Measurements from ENCODE around the gene RBM5.

Gene RBM5

GRCh38 chr3:50138266-50139200, 49.8 kb downstream of the RBM5 start:
- DNase-seq (ENCODE audit: low spot score), result no peak

DNA sequence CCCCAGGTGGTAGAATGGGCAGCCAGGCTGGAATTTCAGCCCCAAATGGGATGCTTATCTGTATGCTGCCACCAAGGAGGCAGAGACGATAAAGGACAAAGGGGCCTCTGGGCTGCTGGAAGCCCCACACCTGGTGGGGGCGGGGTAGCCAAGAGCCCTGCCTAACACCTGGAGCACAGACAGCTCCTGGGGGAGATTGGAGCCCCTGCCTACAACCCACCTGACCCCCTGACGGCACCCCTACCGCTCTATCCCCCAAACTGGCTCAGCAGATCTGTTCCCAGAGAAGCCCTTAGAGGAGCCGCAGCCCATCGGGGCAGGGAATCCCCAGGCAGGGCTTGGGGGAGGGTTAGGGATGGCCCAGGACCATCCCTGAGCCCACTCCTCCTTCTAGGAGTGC, 50.6 kb downstream of the RBM5 start:
- no peak for DNase-seq (ENCODE audit: low spot score)

DNA sequence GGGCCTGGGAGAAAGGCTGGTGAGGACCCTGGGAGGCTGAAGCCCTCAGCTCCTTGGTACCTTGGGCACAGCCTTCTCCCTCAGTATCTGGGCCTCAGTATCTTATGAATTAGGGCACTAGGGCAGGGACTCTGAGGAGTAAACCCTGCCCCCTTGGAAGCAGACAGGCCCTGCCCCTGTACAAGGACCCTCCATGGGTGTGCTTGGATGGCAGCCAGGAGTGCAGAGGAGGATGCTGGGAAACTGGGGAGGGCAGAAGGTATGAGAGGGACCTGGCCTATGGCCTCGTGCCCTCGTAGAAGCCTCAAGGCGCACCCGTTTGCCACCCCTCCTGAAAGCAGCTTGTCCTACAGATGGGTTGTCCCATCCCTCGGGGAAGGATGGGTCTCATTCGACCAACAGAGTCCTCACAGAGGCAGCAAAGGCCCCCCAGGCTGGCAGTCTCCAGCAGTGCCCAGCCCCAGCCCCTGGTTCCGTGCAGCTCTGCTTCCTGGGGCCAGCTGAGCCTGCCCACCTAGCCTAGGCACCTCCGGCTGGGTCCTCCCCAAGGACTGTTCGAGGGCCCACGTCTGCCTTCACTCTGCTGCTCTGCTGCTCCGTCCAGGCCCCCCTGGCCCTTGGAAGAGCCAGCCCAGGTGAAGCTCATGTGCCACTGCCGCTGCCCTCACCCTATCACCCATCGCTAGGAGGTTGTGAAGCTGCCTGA, 51.2 kb downstream of the RBM5 start:
- DNase-seq (ENCODE audit: low spot score), result no peak

GRCh38 chr3:50140990-50141389, 52.3 kb downstream of the RBM5 start:
- no peak for DNase-seq (ENCODE audit: low spot score)

GRCh38 chr3:50146316-50146901, 57.7 kb downstream of the RBM5 start:
- no peak for DNase-seq (ENCODE audit: low spot score)

GRCh38 chr3:50147016-50147415, 58.3 kb downstream of the RBM5 start:
- DNase-seq (ENCODE audit: low spot score), result no peak

- DNase-seq (ENCODE audit: low spot score), result no peak
Observed at GRCh38 chr3:50147447-50147846, 58.7 kb downstream of the RBM5 start.

DNA sequence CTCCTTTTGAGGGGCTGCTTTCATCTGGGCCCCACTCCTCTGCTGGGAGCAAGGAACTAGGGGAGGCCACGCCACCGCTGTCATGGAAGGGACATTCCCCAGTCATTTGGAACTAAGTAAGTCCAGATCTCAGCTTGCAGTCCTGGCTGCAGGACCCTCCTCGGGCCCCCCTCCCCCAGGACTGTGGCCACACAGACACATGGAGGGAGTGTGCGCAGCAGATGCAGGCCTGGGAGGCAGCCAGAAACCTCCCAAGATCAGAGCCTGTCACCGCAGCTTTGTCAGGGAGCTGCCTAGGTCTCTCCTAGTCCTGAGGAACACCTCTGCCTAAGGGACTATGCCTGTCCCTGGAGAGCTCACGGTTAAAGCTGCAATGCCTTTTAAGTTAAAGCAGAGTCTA, 59.1 kb downstream of the RBM5 start:
- DNase-seq (ENCODE audit: low spot score), result no peak

DNA sequence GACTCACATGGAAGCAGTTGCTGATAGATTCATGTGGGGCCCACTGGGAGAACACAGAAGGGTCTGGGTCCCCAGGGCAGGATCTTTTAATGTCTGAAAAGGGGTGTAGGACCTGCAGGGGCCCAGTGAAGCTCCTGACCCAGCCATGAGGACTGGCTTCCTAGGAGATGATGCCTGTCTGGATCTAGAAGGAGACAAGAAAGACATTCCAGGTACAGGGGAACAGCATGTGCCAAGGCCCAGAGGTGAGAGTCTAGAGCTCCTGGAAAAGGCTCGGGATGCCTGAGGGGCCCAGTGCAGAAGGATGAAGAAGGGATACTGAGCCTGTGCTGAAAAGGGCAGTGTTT, 61.7 kb downstream of the RBM5 start:
- no peak for DNase-seq (ENCODE audit: low spot score)

DNA sequence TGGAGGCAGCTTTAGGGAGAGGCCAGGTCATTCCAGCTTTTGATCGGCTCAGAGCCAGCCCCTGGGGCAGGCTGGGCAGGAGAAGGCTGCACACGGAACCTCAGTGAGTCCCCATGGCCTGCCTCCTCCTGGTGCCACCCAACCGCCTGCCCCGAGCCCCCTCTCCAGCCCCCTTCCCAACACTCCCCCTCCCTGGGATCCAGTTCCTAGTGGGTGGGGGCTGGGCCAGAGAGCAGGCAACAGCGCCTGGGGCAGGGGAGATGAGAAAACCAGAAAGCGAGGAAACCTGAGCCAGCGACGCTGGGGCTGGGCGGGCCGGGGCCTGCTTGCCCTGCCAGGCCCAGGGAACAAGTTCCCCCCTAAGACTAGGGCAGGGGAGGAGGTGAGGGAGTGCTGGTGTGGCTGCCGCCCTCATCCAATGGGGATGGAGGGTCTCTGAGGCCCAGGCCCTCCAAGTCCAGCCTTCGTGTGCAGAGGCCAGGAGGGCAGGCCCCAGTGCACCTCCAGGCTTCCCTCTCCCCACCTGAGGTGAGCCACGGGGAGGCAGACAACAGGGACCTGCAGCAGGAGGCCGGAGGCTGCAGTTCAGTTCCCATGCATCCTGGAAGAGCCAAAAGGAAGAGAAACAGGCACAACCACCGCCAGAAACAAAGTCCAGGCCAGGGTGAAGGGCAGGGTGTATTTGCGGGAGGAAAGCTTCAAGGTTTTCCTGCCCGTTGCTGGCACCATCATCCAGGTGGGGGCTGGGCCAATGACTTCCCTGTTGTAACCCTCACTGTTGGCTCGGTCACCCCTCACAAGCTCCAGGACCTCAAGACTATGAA, 62.4 kb downstream of the RBM5 start:
- no peak for DNase-seq (ENCODE audit: low spot score)

DNA sequence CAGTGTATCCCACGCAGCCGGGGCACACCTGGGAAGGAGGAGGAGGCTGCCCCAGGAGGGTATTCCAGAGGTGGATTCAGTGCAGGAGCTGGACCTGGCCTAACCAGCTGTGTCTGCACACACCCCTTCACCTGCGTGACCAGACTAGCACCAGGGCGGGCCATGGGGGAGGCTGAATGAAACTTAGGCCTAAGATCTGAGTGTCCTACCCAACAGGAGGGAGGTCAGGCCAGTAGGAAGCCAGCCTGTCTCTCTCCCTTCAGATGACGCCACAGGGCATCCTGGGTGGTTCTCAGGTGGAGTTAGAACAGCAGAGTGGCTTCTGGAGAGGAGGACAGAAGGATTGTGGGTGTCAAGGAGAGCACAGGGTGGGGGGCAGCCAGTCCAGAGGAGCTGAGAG, 63.0 kb downstream of the RBM5 start:
- DNase-seq (ENCODE audit: low spot score), result no peak

- no peak for DNase-seq (ENCODE audit: low spot score)
Observed at GRCh38 chr3:50153782-50154475, 65.2 kb downstream of the RBM5 start.

GRCh38 chr3:50154476-50154839, 65.7 kb downstream of the RBM5 start:
- no peak for DNase-seq (ENCODE audit: low spot score)

GRCh38 chr3:50154840-50155490, 66.2 kb downstream of the RBM5 start, which contains the start of gene SEMA3F:
Gene SEMA3F (plus strand): TSS chr3:50155324. CDS start chr3:50159623, 4,299 bp downstream.
- DNase-seq (ENCODE audit: low spot score), result peak; percentile 44

GRCh38 chr3:50155491-50155878, 66.8 kb downstream of the RBM5 start:
- no peak for DNase-seq (ENCODE audit: low spot score)

GRCh38 chr3:50155891-50156290, 67.2 kb downstream of the RBM5 start:
- no peak for DNase-seq (ENCODE audit: low spot score)

DNA sequence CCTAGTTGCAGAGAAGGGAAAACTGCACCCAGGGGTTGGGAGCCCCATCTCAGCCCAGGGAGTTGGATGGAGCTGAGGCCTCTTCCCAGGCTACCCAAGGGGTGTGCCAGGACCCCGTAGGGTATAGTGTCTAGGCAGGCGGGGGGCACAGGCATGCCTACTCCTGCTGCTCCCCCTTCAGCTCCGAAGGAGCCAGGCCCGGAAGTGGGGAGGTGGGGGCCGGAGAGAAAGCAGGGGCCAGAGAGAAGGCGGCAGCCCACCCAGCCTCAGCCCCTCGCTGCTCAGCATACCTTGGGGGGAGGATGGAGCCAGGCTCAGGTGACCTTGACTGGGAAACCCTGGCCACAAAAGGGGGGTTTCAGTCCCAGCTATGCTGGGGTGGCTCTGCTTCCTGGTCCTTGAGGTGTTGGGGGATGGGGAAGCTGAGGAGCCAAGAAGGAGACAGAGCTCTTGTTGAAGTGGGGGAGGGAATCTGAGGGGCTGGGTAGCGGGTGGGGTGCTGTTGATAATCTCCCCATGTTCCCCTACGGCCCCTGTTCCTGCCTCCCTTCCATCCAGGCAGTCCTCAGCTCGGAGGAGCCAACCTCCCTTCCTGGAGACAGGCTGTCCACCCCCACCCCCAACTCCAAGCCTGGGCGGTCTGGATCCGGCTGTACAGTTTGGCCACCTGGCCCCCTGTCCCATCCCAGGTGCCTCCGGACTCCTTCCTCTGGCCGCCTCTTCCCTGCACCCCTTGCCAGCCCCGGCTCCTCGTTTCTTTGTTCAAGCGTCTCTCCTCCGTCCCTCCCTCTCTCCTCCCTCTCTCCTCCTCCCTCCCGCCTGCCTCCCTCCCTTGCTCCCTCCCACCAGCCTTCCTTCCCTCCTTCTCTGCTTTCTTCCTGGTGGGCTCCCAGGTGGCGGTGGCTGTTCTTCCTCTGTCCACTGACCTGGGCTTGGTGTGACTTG, 68.1 kb downstream of the RBM5 start:
- no peak for DNase-seq (ENCODE audit: low spot score)

DNA sequence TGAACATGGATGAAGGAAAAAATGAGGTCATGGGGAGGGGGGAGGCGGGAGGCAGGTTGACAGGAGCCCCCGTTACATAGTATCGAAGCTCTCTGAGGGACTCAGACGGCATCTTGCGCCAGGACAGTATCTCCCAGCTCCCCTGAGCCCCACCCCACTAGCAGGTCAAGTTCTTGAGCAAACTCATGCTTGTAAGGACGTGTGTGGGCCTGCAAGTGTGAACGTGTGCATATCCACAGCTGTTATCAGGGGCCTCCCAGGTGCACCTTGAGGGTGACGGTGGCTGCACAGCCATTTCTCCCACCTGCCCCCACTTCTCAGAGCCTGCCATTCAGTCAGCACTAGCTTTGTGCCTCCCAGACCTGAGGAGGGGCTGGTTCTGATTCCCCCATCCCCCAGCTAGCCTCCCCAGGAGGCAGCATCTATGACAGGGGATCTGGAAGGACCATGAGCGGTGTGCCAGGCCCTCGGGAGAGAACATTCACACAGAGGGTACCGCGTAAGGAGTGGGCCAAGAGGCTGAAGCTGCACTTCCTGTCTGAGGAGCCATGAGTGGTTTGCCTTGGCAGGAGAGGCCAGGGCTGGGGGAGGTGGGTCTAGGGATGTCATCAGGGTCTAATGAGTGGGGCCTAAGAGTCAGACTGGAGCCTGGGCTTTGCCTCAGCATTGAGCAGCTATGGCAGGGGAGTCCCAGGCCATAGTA, 69.3 kb downstream of the RBM5 start:
- no peak for DNase-seq (ENCODE audit: low spot score)

GRCh38 chr3:50158530-50159146, 69.9 kb downstream of the RBM5 start:
- DNase-seq (ENCODE audit: low spot score), result no peak
